WERI-Rb-1 (cell line): ENCODE data around the gene UCK1.
A peak's percentile ranks its signal among the peaks of the same experiment; 100 is the strongest.

ENCODE experiments used
- DNase-seq: peaks from one replicate; pipeline ENCODE4 v3.0.0-alpha.2; 2020
- H3K27ac ChIP-seq: fragments of 250-450 bp; sonication (Bioruptor Pico); 2 replicates; pipeline ENCODE4 v1.5.1; 2020; ENCODE audit warnings: mild to moderate bottlenecking, moderate library complexity
- H3K27me3 ChIP-seq: fragments of 250-450 bp; sonication (Bioruptor Pico); 2 replicates; pipeline ENCODE4 v1.5.1; 2021; ENCODE audit warnings: mild to moderate bottlenecking, low read depth, moderate library complexity; ENCODE audit not compliant: insufficient read depth, severe bottlenecking
- H3K36me3 ChIP-seq: fragments of 250-450 bp; sonication (Bioruptor Pico); 2 replicates; pipeline ENCODE4 v1.5.1; 2020; ENCODE audit warnings: mild to moderate bottlenecking, moderate library complexity
- H3K4me3 ChIP-seq: 2 replicates; pipeline ENCODE4 v1.5.1; 2011; ENCODE audit warnings: low read depth, mild to moderate bottlenecking, control low read depth, low read length
- H3K9me3 ChIP-seq: fragments of 250-450 bp; sonication (Bioruptor Pico); 2 replicates; pipeline ENCODE4 v1.5.1; 2021; ENCODE audit warnings: mild to moderate bottlenecking, moderate library complexity; ENCODE audit not compliant: severe bottlenecking
- TF ChIP-seq, protein P1 (sequence below): IDR thresholded peaks from 2 replicates; pipeline ENCODE4 v1.5.1; 2011; ENCODE audit warnings: low read depth, mild to moderate bottlenecking, control low read depth, inconsistent platforms, low read length

The UCK1 gene

GRCh38 chr9:131530920-131531832 is at the start of gene UCK1:
TSS of gene UCK1 (minus strand) at chr9:131531263. CDS start at chr9:131531174, 89 bp downstream.
- peak; percentile 87 for DNase-seq
- Histone ChIP-seq H3K36me3 (peaks cover 47% of the 10 kb centered on the region), H3K4me3 (peak within 1 kb of the TSS; percentile 74), H3K9me3 (peaks cover 4% of the 10 kb centered on the region), H3K27me3 (no peaks in the 10 kb centered on the region), H3K27ac (peak within 1 kb of the TSS; percentile 96)
- TF ChIP-seq, protein P1, sequence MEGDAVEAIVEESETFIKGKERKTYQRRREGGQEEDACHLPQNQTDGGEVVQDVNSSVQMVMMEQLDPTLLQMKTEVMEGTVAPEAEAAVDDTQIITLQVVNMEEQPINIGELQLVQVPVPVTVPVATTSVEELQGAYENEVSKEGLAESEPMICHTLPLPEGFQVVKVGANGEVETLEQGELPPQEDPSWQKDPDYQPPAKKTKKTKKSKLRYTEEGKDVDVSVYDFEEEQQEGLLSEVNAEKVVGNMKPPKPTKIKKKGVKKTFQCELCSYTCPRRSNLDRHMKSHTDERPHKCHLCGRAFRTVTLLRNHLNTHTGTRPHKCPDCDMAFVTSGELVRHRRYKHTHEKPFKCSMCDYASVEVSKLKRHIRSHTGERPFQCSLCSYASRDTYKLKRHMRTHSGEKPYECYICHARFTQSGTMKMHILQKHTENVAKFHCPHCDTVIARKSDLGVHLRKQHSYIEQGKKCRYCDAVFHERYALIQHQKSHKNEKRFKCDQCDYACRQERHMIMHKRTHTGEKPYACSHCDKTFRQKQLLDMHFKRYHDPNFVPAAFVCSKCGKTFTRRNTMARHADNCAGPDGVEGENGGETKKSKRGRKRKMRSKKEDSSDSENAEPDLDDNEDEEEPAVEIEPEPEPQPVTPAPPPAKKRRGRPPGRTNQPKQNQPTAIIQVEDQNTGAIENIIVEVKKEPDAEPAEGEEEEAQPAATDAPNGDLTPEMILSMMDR = no peak

- no peaks in the 10 kb centered on the region for H3K27me3 ChIP-seq
- TF ChIP-seq, protein P1 = no peak
- no peaks in the 10 kb centered on the region for H3K9me3 ChIP-seq
- peaks cover 69% of the 10 kb centered on the region for H3K36me3 ChIP-seq
- no peak for DNase-seq
- H3K4me3 ChIP-seq = no peak overlapping the region
- H3K27ac ChIP-seq = no peak overlapping the region
Observed at GRCh38 chr9:131580358-131580757, 49.3 kb upstream of the UCK1 start.

DNA sequence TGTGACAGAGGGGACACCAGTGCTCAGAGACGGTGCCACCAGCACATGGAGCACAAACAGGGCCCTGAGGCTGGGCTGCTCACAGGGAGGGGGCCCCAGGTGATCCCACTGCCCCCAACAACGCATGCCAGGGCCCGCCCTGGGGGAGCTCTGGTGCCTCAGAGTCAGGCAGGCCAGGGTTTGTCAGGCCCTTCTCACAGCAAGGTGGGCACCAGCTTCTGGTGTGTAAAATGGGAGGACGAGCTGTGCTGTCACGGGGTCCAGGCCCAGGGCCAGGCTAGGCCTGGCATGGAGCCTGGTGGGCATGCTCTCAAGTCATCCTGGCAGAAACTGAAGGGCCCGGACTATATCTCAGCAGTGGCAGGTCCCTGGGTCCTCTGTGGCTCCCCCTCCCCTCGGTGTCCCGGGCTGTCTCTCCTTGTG is 48.7 kb upstream of the UCK1 start:
- no peak for DNase-seq
- TF ChIP-seq, protein P1 = no peak
- H3K9me3 ChIP-seq = no peaks in the 10 kb centered on the region
- H3K27me3 ChIP-seq = no peaks in the 10 kb centered on the region
- no peak overlapping the region for H3K4me3 ChIP-seq
- H3K27ac ChIP-seq = no peak overlapping the region
- H3K36me3 ChIP-seq = peaks cover 65% of the 10 kb centered on the region

DNA sequence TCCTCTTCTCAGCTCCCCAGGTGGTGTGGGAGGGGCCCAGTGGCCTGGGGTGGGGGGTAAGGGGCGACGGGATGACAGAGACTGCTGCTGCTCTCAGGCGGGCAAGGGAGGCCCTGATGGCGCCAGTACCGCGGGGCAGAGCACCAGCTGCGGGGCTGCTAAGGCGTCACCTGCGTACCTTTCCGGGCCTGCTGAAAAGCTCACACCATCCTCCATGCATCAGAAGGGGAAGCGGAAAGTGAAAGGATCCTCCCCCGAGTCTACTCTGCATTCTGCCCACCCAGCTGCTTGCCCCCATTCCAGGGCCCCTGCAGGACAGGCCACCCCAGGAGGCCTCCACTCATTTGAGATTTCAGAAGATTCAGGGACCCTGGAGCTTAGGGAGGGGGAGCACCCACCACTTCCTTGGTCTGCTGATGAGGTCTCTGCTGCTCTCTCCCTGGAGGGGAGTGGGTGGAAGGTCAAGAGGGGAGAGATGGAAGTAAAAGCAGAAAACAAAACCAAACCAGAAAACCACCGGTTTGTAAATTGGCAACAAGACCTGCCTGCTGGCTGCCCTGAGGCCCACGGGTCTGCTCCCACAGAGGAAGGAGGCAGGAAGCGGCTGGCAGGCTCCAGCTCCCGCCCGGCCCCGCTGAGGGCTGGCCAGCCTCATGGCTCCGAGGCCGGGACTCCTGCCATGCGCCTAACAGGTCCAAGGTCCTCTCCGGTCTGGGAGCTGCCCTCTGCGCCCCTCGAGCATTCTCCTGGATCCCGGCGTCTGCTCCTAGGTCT is 47.9 kb upstream of the UCK1 start:
- no peak overlapping the region for H3K4me3 ChIP-seq
- no peak overlapping the region for H3K27ac ChIP-seq
- peaks cover 56% of the 10 kb centered on the region for H3K36me3 ChIP-seq
- no peaks in the 10 kb centered on the region for H3K27me3 ChIP-seq
- H3K9me3 ChIP-seq = no peaks in the 10 kb centered on the region
- DNase-seq = no peak
- TF ChIP-seq, protein P1 = no peak

GRCh38 chr9:131578021-131578420 is 47.0 kb upstream of the UCK1 start:
- peaks cover 47% of the 10 kb centered on the region for H3K36me3 ChIP-seq
- H3K27me3 ChIP-seq = no peaks in the 10 kb centered on the region
- no peak overlapping the region for H3K4me3 ChIP-seq
- TF ChIP-seq, protein P1 = no peak
- no peaks in the 10 kb centered on the region for H3K9me3 ChIP-seq
- no peak overlapping the region for H3K27ac ChIP-seq
- DNase-seq = no peak
